GM19452 (cell line): ENCODE measurements around the gene MTFP1.
"Not testable (repeated sequence)": the region's sequence is repeated elsewhere in the genome, so short reads cannot be mapped to it uniquely, and the experiment has no call there.

Experiments used
- ATAC-seq: cut with Tn5 transposase; IDR thresholded peaks from one replicate; pipeline ENCODE4 v1.9.1; 2021; ENCODE audit not compliant: unreplicated experiment

MTFP1 gene

GRCh38 chr22:30402028-30402765 lies 23.4 kb upstream of the MTFP1 start:
- no peak for ATAC-seq

DNA sequence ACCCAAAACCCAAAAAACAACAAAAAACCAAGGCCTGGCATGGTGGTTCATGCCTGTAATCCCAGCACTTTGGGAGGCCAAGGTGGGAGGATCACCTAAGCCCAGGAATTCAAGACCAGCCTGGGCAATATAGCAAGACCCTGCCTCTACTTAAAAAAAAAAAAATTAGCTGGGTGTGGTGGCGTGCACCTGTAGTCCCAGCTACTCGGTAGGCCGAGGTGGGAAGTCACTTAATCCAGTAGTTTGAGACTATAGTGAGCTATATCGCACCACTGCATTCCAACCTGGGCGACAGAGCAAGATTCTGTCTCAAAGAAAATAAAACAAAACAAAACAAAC lies 22.8 kb upstream of the MTFP1 start:
- not testable (repeated sequence) for ATAC-seq

GRCh38 chr22:30404307-30404706 lies 21.3 kb upstream of the MTFP1 start:
- no peak for ATAC-seq

DNA sequence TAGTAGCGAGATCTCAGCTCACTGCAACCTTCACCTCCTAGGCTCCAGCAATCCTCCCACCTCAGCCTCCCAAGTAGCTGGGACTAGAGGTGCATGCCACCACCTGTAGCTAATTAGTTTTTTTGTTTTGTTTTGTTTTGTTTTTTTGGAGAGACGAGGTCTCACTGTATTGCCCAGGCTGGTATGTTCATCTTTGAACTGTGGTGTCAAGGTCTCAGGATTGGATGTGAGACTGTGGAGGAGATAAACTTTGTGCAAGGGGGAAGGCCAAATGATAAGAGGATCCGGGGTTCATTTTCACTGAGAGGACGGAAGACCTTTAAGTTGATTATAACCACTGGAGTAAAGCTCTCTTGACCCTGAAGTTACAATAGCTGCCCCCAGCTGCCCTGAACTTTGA lies 19.8 kb upstream of the MTFP1 start:
- ATAC-seq: no peak

DNA sequence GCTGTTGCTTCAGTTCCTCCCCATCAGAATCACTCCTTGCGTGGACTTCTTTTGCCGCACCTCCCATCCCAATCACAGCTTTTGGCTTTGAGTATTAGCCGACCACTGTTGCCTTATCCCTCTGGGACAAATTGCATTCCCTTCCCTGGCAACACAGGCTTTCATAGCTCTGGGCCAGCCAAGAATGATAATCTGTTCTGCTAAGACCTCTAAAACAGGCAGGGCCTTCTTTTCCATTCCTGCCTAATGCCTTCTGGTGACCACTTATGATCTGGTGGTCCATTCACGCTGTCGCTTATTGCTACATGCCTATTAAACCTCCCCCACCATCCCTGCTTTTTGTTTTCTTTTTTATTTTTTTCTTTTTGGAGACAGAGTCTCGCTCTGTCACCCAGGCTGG lies 19.2 kb upstream of the MTFP1 start:
- no peak for ATAC-seq

DNA sequence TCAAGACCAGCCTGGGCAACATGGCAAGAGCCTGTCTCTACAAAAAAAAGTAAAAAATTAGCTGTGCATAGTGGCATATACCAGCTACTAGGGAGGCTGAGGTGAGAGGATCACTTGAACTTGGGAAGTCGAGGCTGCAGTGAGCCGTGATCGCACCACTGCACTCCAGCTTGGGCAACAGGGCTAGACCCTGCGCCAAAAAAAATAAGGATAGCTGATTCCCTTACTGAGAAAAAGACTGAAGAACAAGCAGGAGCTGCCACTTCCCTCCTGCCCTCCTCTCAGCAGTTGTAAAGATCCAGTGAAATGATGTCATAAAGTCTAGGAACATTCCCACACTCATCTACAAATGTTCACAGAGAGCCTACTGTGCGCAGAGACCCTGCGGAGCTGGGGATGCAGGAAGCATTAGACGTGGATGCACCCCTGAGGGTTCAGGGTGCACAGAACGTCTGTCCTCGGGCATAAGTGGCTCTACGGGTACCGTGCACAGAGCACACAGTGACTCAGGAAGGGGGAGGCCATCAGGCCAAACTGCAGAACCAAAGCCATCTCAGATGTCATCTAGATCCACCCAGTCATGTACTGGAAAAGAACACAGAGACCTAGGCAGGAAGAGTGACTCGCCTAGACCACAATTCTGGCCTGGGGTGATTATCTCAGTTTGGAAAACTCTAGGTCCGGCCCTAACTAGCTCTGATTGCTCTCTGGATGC lies 17.0 kb upstream of the MTFP1 start:
- ATAC-seq: no peak

DNA sequence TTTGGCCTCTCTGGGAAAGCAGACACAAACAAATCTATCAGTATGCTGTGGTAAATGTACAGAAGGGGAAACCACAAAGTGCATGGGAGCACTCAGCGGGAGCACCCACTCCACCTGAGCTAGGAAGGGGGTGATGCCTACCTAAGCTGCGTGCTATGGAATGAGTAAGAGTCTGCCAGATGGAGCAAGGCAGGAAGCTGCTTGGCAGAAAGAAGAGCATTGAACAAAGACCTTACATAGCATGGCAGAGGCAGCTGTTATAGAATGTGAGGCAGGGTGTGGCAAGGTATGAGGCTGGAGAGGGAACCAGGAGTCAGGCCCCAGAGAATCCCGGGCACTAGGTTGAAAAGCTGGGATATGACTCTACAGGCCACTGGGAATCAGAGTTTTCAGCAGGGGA lies 13.8 kb upstream of the MTFP1 start:
- ATAC-seq: no peak

GRCh38 chr22:30413001-30413400 lies 12.6 kb upstream of the MTFP1 start:
- ATAC-seq: no peak

DNA sequence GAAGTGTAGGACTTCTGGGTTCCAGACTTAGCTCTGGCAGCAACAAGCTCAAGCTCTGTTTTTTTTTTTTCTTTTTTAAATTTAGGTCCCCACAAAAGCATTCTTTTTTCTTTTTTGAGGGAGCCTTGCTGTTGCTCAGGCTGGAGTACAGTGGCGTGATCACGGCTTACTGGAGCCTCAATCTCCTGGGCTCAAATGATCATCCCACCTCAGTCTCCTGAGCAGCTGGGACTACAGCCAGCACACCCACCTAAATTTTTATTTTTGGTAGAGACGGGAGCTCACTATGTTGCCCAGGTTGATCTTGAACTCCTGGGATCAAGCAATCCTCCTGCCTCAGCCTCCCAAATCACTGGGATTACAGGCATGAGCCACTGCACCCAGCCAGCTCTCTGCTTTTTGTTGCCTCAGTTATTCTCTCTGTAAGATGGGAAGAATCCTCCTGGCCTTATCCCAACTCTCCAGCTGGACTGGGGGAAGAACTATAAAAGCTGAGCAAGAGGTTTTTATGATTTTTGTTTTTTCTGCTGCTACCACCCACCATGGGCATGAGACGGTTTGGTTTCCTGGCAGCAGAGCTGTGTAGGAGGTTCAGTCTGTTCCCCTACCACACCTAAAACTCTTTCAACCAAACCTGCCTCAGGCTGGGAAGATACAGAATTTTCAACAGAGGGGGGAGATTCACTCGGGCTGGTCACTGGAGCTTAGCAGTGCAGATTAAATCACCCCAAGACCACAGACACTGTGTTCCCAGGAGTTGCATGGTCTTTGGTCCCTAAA lies 11.6 kb upstream of the MTFP1 start:
- no peak for ATAC-seq

- no peak for ATAC-seq
These were observed 11.0 kb upstream of the MTFP1 start for GRCh38 chr22:30414525-30415047.

GRCh38 chr22:30416403-30416802 lies 9.2 kb upstream of the MTFP1 start:
- ATAC-seq: no peak

DNA sequence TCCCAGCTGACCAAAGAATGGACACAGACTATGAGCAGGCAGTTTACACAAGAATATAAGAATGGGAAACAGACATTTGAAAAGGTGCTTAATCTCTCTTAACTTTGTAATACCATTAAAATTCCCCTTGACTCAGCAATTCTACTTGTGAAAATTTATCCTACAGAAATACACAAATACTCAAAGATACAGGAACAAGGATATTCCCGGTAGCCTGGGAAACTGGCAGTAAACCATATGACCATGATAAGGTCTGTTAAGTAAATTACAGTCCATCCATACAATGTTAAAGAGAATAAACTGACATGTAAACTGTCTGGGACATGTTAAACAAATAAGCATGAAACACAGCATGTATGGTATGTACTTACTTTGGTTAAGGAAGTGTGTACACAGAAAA lies 8.7 kb upstream of the MTFP1 start:
- no peak for ATAC-seq

DNA sequence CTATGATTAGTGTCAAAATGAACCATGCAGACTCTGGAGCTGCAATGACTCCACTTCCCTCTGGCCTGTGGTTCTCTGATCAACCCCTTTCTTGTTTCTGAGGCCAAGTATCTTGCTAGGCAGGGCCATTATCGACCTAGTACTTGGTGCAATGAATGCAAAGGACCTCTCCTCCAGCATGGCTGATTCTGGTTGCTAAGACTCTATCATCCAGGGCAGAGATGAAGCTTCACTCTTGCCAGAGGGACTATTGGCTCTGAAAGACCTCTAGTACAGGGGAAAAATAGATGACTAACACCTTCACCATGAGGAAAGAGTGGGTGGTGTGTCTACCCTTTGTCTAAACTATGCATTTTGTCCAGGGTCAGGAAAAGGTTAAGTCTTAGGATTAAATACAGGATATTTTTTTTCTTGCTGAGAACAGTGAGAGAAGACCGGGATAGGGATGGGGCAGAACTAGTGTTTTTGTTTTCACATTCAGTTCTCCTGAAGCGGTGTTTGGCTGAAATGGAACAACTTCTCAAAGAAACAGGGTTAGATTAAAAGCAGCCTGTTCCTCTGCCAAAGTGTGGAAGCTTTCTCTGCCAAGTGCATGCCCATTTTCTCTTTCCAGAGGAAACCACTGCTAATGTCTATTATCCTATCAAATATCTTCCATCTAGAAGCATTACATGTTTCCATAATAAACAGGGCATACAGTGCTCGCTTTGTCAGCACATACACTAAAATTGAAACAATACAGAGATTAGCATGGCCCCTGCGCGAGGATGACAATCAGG lies 5.0 kb upstream of the MTFP1 start:
- no peak for ATAC-seq

DNA sequence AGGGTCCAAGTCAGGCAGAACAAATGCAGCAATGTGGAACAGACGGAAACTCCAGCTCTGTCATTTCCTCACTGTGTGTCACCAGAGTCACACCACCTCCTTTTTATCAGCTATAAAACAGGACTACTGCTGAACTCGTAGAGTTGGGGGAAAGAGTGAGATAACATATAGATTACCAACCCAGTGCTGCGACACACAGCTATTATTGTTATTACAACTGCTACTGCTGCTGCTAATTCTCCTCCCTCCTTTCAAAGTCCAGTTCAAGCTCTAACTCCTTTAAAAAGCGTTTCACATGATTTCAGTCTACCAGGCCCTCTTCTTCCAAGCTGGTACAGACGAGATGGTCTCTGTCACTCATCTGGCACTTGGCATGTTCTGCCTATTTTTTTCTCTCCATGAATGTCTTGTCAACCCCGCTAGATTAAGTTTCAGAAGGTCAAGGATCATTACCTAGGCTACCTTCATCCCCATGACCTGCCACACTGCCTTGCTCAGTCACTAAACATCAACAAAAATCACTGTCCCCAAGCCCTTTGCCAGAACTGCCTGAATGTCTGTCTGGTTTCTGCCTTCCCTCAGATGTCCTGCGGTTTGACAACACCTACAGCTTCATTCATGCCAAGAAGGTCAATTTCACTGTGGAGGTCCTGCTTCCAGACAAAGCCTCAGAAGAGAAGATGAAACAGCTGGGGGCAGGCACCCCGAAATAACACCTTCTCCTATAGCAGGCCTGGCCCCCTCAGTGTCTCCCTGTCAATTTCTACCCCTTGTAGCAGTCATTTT lies 3.7 kb upstream of the MTFP1 start:
- ATAC-seq: no peak

GRCh38 chr22:30422481-30423300 lies 2.9 kb upstream of the MTFP1 start:
- ATAC-seq: no peak

GRCh38 chr22:30423301-30423958 lies 2.1 kb upstream of the MTFP1 start:
- ATAC-seq: peak; percentile 30

- ATAC-seq: peak; percentile 79
These were observed 1.5 kb upstream of the MTFP1 start for GRCh38 chr22:30423959-30424533.

- ATAC-seq: no peak
These were observed 838 bp upstream of the MTFP1 start for GRCh38 chr22:30424534-30425326.
